Esophagus squamous epithelium (tissue), 5 donors: ENCODE results near the gene LPXN. TPM values are rescaled to one million over a fixed set of nuclear protein-coding genes. Genes with fewer than 3 reads are reported as not detected.
"Not testable (repeated sequence)": the region's sequence is repeated elsewhere in the genome, so short reads cannot be mapped to it uniquely, and the experiment has no call there.

Experiments
- DNase-seq: peaks from one replicate; lab custom pipeline; 2025; lab: John Stamatoyannopoulos, UW
- H3K27ac ChIP-seq, 4 donors: fragments of 200-600 bp; sonication (generic); one replicate each; pipeline ENCODE4 v1.5.1; 2016 to 2019; ENCODE audit warnings: mild to moderate bottlenecking in 1 of 4
- H3K27me3 ChIP-seq, 4 donors: fragments of 200-600 bp; sonication (generic); 1 replicate in 3 of 4; 2 replicates in 1 of 4; pipeline versions ENCODE4 v1.5.1 to v1.6.0; 2017 to 2021; ENCODE audit warnings: antibody characterized with exemption in 1 of 4
- H3K36me3 ChIP-seq, 3 donors: fragments of 200-600 bp; sonication (generic); one replicate each; pipeline ENCODE4 v1.5.1; 2016 to 2019
- H3K4me1 ChIP-seq, 3 donors: fragments of 200-600 bp; sonication (generic); one replicate each; pipeline ENCODE4 v1.5.1; 2017 to 2019
- H3K4me3 ChIP-seq, 4 donors: fragments of 200-600 bp; sonication (generic); 1 replicate in 3 of 4; 2 replicates in 1 of 4; pipeline ENCODE4 v1.5.1; 2016 to 2019; ENCODE audit warnings: mild to moderate bottlenecking in 2 of 4, moderate library complexity in 1 of 4
- H3K9me3 ChIP-seq, 3 donors: fragments of 200-600 bp; sonication (generic); one replicate each; pipeline ENCODE4 v1.5.1; 2016 to 2019
- CTCF ChIP-seq, 6 experiments: fragments of 450-650 bp in 4 of 6; fragments of 200-600 bp in 2 of 6; sonication (generic) in 2 of 6; IDR thresholded peaks; one replicate each; pipeline ENCODE4 v1.5.1; 2016 to 2019; ENCODE audit warnings: antibody characterized with exemption in 6 of 6, mild to moderate bottlenecking in 4 of 6, moderate library complexity in 4 of 6
- POLR2A ChIP-seq, 4 donors: fragments of 450-650 bp; IDR thresholded peaks; one replicate each; pipeline ENCODE4 v1.6.1; 2017; ENCODE audit warnings: antibody characterized with exemption in 4 of 4, mild to moderate bottlenecking in 4 of 4, moderate library complexity in 3 of 4
- WGBS, 2 donors: methylation state at CpG; one replicate each; pipeline ENCODE4 v1.1.5; 2018; 5-methylcytosine and 5-hydroxymethylcytosine counted together
- intact Hi-C: fragments of 100-400 bp; cut with DNase I; formaldehyde crosslinking; loops from one replicate; pipeline ENCODE4 v1.15.0; 2022
- total RNA-seq, 4 donors: library from RNA; depleted of rRNA; stranded (reverse); fragments of >200 nt; gene quantifications; one replicate each; pipeline ENCODE4 v1.1.0, GENCODE V29; 2016
- donor health status: DM: yes; HTN: yes; CAD: no.

The LPXN gene
- total RNA-seq, 4 donors from 2014 or later: 1.7 to 12.4 (median 4.4) TPM

- TF ChIP-seq CTCF (IDR thresholded peaks at IDR 0.05) (no peak), POLR2A (IDR thresholded peaks at IDR 0.05) (peak in 2 of 4 donors; percentile 68 to 69)
- Histone ChIP-seq H3K4me3 (peak overlapping the region; percentile 95 to 98 (median 96)), H3K27ac (peak overlapping the region; percentile 95 to 100 (median 100)), H3K4me1 (peaks cover 16 to 77% (median 63%) of the 10 kb centered on the region in 3 donors), H3K9me3 (no peaks in the 10 kb centered on the region), H3K36me3 (no peaks in the 10 kb centered on the region), H3K27me3 (no peaks in the 10 kb centered on the region)
- DNase-seq: peak; percentile 75
- intact Hi-C loops: no loop called here
- 0% methylated on average over 18 to 21 of the region's 21 CpGs for WGBS, 2 donors
These were observed 2.0 kb upstream of the LPXN start for GRCh38 chr11:58577555-58578135.

GRCh38 chr11:58576887-58577471 lies 1.3 kb upstream of the LPXN start:
- H3K27me3 ChIP-seq: no peaks in the 10 kb centered on the region
- intact Hi-C loops: no loop called here
- TF ChIP-seq CTCF (IDR thresholded peaks at IDR 0.05) (peak in 2 of 6 experiments; percentile 29 to 40), POLR2A (IDR thresholded peaks at IDR 0.05) (no peak)
- H3K27ac ChIP-seq: peak overlapping the region; percentile 95 to 100 (median 100)
- H3K4me1 ChIP-seq: peaks cover 16 to 74% (median 62%) of the 10 kb centered on the region in 3 donors
- DNase-seq: no peak
- peak overlapping the region in 3 of 4 donors; percentile 95 to 97 (median 95) for H3K4me3 ChIP-seq
- 14 to 24% methylated on average over 4 of the region's 4 CpGs for WGBS, 2 donors
- H3K36me3 ChIP-seq: no peaks in the 10 kb centered on the region
- H3K9me3 ChIP-seq: no peaks in the 10 kb centered on the region

GRCh38 chr11:58574881-58575280 lies 775 bp downstream of the LPXN start:
- H3K4me1 ChIP-seq: peaks cover 16 to 55% (median 50%) of the 10 kb centered on the region in 3 donors
- H3K9me3 ChIP-seq: no peaks in the 10 kb centered on the region
- peaks cover 0 to 7% (median 0%) of the 10 kb centered on the region in 3 donors for H3K36me3 ChIP-seq
- intact Hi-C loops: no loop called here
- H3K27ac ChIP-seq: peak overlapping the region; percentile 74 to 100 (median 88)
- no peak for DNase-seq
- peak overlapping the region in 3 of 4 donors; percentile 10 to 38 (median 31) for H3K4me3 ChIP-seq
- no peaks in the 10 kb centered on the region for H3K27me3 ChIP-seq
- TF ChIP-seq POLR2A (IDR thresholded peaks at IDR 0.05) (no peak), CTCF (IDR thresholded peaks at IDR 0.05) (no peak)

- Histone ChIP-seq H3K27ac (peak overlapping the region; percentile 74 to 100 (median 90)), H3K27me3 (no peaks in the 10 kb centered on the region), H3K36me3 (peaks cover 0 to 15% (median 0%) of the 10 kb centered on the region in 3 donors), H3K4me1 (peaks cover 16 to 56% (median 50%) of the 10 kb centered on the region in 3 donors), H3K9me3 (no peaks in the 10 kb centered on the region), H3K4me3 (peak overlapping the region in 3 of 4 donors; percentile 13 to 38 (median 18))
- intact Hi-C loops: no loop called here
- 17 to 23% methylated on average over 4 of the region's 4 CpGs for WGBS, 2 donors
- no peak for TF ChIP-seq POLR2A (IDR thresholded peaks at IDR 0.05)
- TF ChIP-seq CTCF (IDR thresholded peaks at IDR 0.05): no peak
- DNase-seq: no peak
These were observed 2.1 kb downstream of the LPXN start for GRCh38 chr11:58573451-58574104.

- DNase-seq, intact Hi-C loops, H3K27me3 ChIP-seq, H3K9me3 ChIP-seq: not testable (repeated sequence)
- H3K36me3 ChIP-seq: peaks cover 0 to 15% (median 0%) of the 10 kb centered on the region in 3 donors
- peak overlapping the region in 3 of 4 donors; percentile 10 to 18 (median 13) for H3K4me3 ChIP-seq
- H3K4me1 ChIP-seq: peaks cover 16 to 62% (median 50%) of the 10 kb centered on the region in 3 donors
- peak overlapping the region; percentile 47 to 100 (median 84) for H3K27ac ChIP-seq
- WGBS, 2 donors: 70 to 83% methylated on average over 14 of the region's 14 CpGs
These were observed 2.8 kb downstream of the LPXN start for GRCh38 chr11:58572906-58573305.
